HG03442 (cell line): ENCODE results near the gene SCGB1C1.
A peak's percentile ranks its signal among the peaks of the same experiment; 100 is the strongest.
"Not testable (repeated sequence)": the region's sequence is repeated elsewhere in the genome, so short reads cannot be mapped to it uniquely, and the experiment has no call there.

Experiments used
- ATAC-seq: cut with Tn5 transposase; IDR thresholded peaks from one replicate; pipeline ENCODE4 v1.9.1; 2021; ENCODE audit warnings: mild to moderate bottlenecking, moderate library complexity; ENCODE audit not compliant: unreplicated experiment

Gene SCGB1C1

GRCh38 chr11:192674-193128 lies at the start of gene SCGB1C1:
TSS of gene SCGB1C1 (plus strand) at chr11:193078. CDS start at chr11:193100, 22 bp downstream.
- ATAC-seq, result not testable (repeated sequence)

- ATAC-seq, result not testable (repeated sequence)
Observed at GRCh38 chr11:180242-180641, 12.6 kb upstream of the SCGB1C1 start.

- ATAC-seq, result not testable (repeated sequence)
Observed at GRCh38 chr11:189200-189783, 3.6 kb upstream of the SCGB1C1 start.

- peak; percentile 72 for ATAC-seq
Observed at GRCh38 chr11:189843-190311, 3.0 kb upstream of the SCGB1C1 start.

GRCh38 chr11:190546-190945 lies 2.3 kb upstream of the SCGB1C1 start:
- not testable (repeated sequence) for ATAC-seq

GRCh38 chr11:191490-192478 lies 1.1 kb upstream of the SCGB1C1 start:
- not testable (repeated sequence) for ATAC-seq

- ATAC-seq, result not testable (repeated sequence)
Observed at GRCh38 chr11:193481-193880, 603 bp downstream of the SCGB1C1 start.

GRCh38 chr11:196786-197731 lies 4.2 kb downstream of the SCGB1C1 start:
- ATAC-seq, result no peak

- no peak for ATAC-seq
Observed at GRCh38 chr11:197741-198235, 4.9 kb downstream of the SCGB1C1 start.

GRCh38 chr11:198236-198806 lies 5.4 kb downstream of the SCGB1C1 start:
- ATAC-seq, result no peak

GRCh38 chr11:199004-199581 lies 6.2 kb downstream of the SCGB1C1 start:
- ATAC-seq, result no peak

GRCh38 chr11:199782-200181 lies 6.9 kb downstream of the SCGB1C1 start:
- ATAC-seq, result no peak

GRCh38 chr11:200224-201003 lies 7.5 kb downstream of the SCGB1C1 start:
- no peak for ATAC-seq

- ATAC-seq, result no peak
Observed at GRCh38 chr11:201966-202365, 9.1 kb downstream of the SCGB1C1 start.

GRCh38 chr11:202490-202889 lies 9.6 kb downstream of the SCGB1C1 start:
- no peak for ATAC-seq

GRCh38 chr11:203056-203944 lies 10.4 kb downstream of the SCGB1C1 start:
- ATAC-seq, result no peak

GRCh38 chr11:203945-204586 lies 11.2 kb downstream of the SCGB1C1 start:
- ATAC-seq, result no peak
